Mesenchymal stem cell (in vitro differentiated cells and primary cell): Measurements from ENCODE around the gene AKAP8L.

Experiments used
- DNase-seq: peaks from one replicate; pipeline ENCODE4 v3.0.0-alpha.2; 2013
- H2AFZ ChIP-seq: one replicate; pipeline ENCODE4 v1.6.1; 2013; ENCODE audit warnings: low read depth, mild to moderate bottlenecking, control low read depth, inconsistent platforms, low read length, moderate library complexity
- H2AK5ac ChIP-seq: 2 replicates; pipeline ENCODE4 v1.6.1; 2013; ENCODE audit warnings: low read length, moderate library complexity, mild to moderate bottlenecking, inconsistent platforms; ENCODE audit not compliant: severe bottlenecking
- H2BK120ac ChIP-seq: one replicate; pipeline ENCODE4 v1.6.1; 2013; ENCODE audit warnings: low read depth, mild to moderate bottlenecking, inconsistent platforms, low read length, moderate library complexity
- H2BK12ac ChIP-seq, 2 experiments: one replicate each; pipeline ENCODE4 v1.6.1; 2013; ENCODE audit warnings: inconsistent platforms in 2 of 2, low read length in 2 of 2, mild to moderate bottlenecking in 2 of 2, moderate library complexity in 2 of 2, control low read depth in 1 of 2
- H2BK15ac ChIP-seq: one replicate; pipeline ENCODE4 v1.6.1; 2013; ENCODE audit warnings: mild to moderate bottlenecking, low read depth, inconsistent platforms; ENCODE audit not compliant: poor library complexity, severe bottlenecking
- H2BK5ac ChIP-seq: 2 replicates; pipeline ENCODE4 v1.6.1; 2013; ENCODE audit warnings: low read depth, mild to moderate bottlenecking, low read length, control low read depth, inconsistent platforms; ENCODE audit not compliant: poor library complexity, severe bottlenecking
- H3K14ac ChIP-seq, 2 experiments: one replicate each; pipeline ENCODE4 v1.6.1; 2013; ENCODE audit warnings: inconsistent platforms in 2 of 2, low read length in 2 of 2, control low read depth in 1 of 2, mild to moderate bottlenecking in 1 of 2, moderate library complexity in 1 of 2
- H3K18ac ChIP-seq, 2 experiments: one replicate each; pipeline ENCODE4 v1.6.1; 2013; ENCODE audit warnings: inconsistent platforms in 2 of 2, low read length in 2 of 2, control low read depth in 1 of 2, low read depth in 1 of 2, mild to moderate bottlenecking in 1 of 2
- H3K23ac ChIP-seq, 2 experiments: one replicate each; pipeline ENCODE4 v1.6.1; 2013; ENCODE audit warnings: inconsistent platforms in 2 of 2, low read length in 2 of 2, mild to moderate bottlenecking in 2 of 2, moderate library complexity in 2 of 2, control low read depth in 1 of 2
- H3K27ac ChIP-seq: 2 replicates; pipeline ENCODE4 v1.5.1; 2013; ENCODE audit warnings: mild to moderate bottlenecking, moderate library complexity, low read length, control low read depth, inconsistent platforms; ENCODE audit not compliant: poor library complexity, severe bottlenecking
- H3K27me3 ChIP-seq, 2 experiments: 2 replicates each; pipeline versions ENCODE4 v1.6.1 to v1.7.0; 2013; ENCODE audit warnings: low read length in 2 of 2, mild to moderate bottlenecking in 2 of 2, moderate library complexity in 2 of 2, control low read depth in 1 of 2, inconsistent platforms in 1 of 2; ENCODE audit not compliant: control insufficient read depth in 1 of 2, insufficient read depth in 1 of 2
- H3K36me3 ChIP-seq, 2 experiments: 2 replicates each; pipeline versions ENCODE4 v1.6.1 to v1.7.0; 2013; ENCODE audit warnings: low read length in 2 of 2, control low read depth in 1 of 2, inconsistent platforms in 1 of 2, low read depth in 1 of 2, mild to moderate bottlenecking in 1 of 2; ENCODE audit not compliant: insufficient read depth in 2 of 2, control insufficient read depth in 1 of 2
- H3K4ac ChIP-seq, 2 experiments: one replicate each; pipeline ENCODE4 v1.6.1; 2013; ENCODE audit warnings: inconsistent platforms in 2 of 2, low read length in 2 of 2, mild to moderate bottlenecking in 2 of 2, moderate library complexity in 2 of 2, control low read depth in 1 of 2, low read depth in 1 of 2
- H3K4me1 ChIP-seq: 2 replicates; pipeline ENCODE4 v1.6.1; 2013; ENCODE audit warnings: low read depth, low read length, control low read depth; ENCODE audit not compliant: control insufficient read depth, insufficient read depth
- H3K4me2 ChIP-seq: 2 replicates; pipeline ENCODE4 v1.6.1; 2013; ENCODE audit warnings: low read length, mild to moderate bottlenecking, inconsistent platforms; ENCODE audit not compliant: poor library complexity, severe bottlenecking
- H3K4me3 ChIP-seq, 2 experiments: 2 replicates each; pipeline versions ENCODE4 v1.5.1 to v1.7.0; 2013; ENCODE audit warnings: low read length in 2 of 2, mild to moderate bottlenecking in 2 of 2, control low read depth in 1 of 2, low read depth in 1 of 2; ENCODE audit not compliant: insufficient read depth in 1 of 2
- H3K79me1 ChIP-seq: replicated peaks from 2 replicates; pipeline ENCODE4 v1.6.1; 2013; ENCODE audit warnings: mild to moderate bottlenecking, control low read depth, low read length, inconsistent platforms; ENCODE audit not compliant: poor library complexity, severe bottlenecking
- H3K9ac ChIP-seq: 2 replicates; pipeline ENCODE4 v1.7.0; 2013; ENCODE audit warnings: mild to moderate bottlenecking, low read length, moderate library complexity
- H3K9me3 ChIP-seq: 2 replicates; pipeline ENCODE4 v1.7.0; 2013; ENCODE audit warnings: mild to moderate bottlenecking, low read length; ENCODE audit not compliant: control insufficient read depth
- H4K8ac ChIP-seq: one replicate; pipeline ENCODE4 v1.6.1; 2013; ENCODE audit warnings: inconsistent platforms, mild to moderate bottlenecking, low read length, moderate library complexity
- H4K91ac ChIP-seq: one replicate; pipeline ENCODE4 v1.6.1; 2013; ENCODE audit warnings: mild to moderate bottlenecking, low read length, inconsistent platforms
- WGBS: methylation state at CpG from one replicate; pipeline ENCODE4 v1.1.7; 2013; ENCODE audit warnings: mixed read lengths; 5-methylcytosine and 5-hydroxymethylcytosine counted together

AKAP8L gene

DNA sequence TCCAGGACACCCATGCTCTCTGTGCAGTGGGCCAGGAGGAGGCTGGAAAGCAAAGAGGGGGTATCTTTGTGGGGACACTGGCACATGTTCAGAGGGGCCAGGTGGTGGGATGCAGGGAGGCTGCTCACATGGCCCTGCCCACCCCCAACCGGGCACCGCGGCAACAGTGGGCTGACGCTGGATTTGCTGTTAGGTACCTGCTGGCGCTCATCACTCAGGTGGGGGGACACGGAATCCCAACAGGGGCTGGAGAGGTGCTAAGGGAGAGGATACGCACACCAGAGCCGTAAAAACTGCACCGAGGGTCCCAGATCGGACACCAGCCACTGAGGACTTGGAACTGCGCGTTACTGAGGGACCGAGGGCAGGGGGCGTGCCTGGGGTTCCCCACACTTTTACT is 19.2 kb downstream of the AKAP8L start:
- no peak overlapping the region for H2AFZ ChIP-seq
- no peak overlapping the region for H3K4ac ChIP-seq
- H4K8ac ChIP-seq, result no peak overlapping the region
- H3K4me2 ChIP-seq, result no peak overlapping the region
- WGBS, result 98% methylated on average over 12 of the region's 14 CpGs
- H4K91ac ChIP-seq, result no peak overlapping the region
- no peak overlapping the region for H3K27ac ChIP-seq
- peaks cover 18% of the 10 kb centered on the region for H3K4me1 ChIP-seq
- H3K27me3 ChIP-seq, result no peaks in the 10 kb centered on the region
- H2BK15ac ChIP-seq, result no peak overlapping the region
- H3K23ac ChIP-seq, result no peak overlapping the region
- peaks cover 73 to 87% of the 10 kb centered on the region in 2 experiments for H3K36me3 ChIP-seq
- H3K9ac ChIP-seq, result no peak overlapping the region
- no peak overlapping the region for H2BK12ac ChIP-seq
- no peak overlapping the region for H2BK120ac ChIP-seq
- H2AK5ac ChIP-seq, result no peak overlapping the region
- DNase-seq, result no peak
- H2BK5ac ChIP-seq, result no peak overlapping the region
- no peak overlapping the region for H3K4me3 ChIP-seq
- no peaks in the 10 kb centered on the region for H3K9me3 ChIP-seq
- H3K14ac ChIP-seq, result no peak overlapping the region
- no peak overlapping the region for H3K18ac ChIP-seq
- H3K79me1 ChIP-seq, result peaks cover 40% of the 10 kb centered on the region

DNA sequence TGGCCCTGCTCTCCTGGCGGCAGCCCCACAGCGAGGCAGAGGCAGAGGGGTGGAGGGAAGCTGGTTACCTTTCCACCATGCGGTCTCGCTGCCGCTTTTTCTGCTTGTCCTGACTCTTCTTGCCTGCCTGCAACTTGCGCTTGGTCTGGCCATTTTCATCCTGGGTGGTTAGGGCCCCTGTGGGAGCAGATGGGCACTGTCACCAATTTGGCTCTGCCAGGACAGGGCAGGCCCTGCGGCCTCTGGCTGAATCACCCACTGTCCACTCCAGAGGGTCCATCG is 19.6 kb downstream of the AKAP8L start:
- WGBS, result 99% methylated on average over 8 of the region's 8 CpGs
- no peak overlapping the region for H2BK5ac ChIP-seq
- no peak overlapping the region for H2BK15ac ChIP-seq
- no peak overlapping the region for H2AK5ac ChIP-seq
- H4K91ac ChIP-seq, result no peak overlapping the region
- H3K4ac ChIP-seq, result no peak overlapping the region
- H3K4me2 ChIP-seq, result no peak overlapping the region
- H3K79me1 ChIP-seq, result peaks cover 40% of the 10 kb centered on the region
- H4K8ac ChIP-seq, result no peak overlapping the region
- no peak overlapping the region for H3K14ac ChIP-seq
- no peak overlapping the region for H3K23ac ChIP-seq
- no peak overlapping the region for H3K4me3 ChIP-seq
- H3K27ac ChIP-seq, result no peak overlapping the region
- no peak overlapping the region for H2BK12ac ChIP-seq
- DNase-seq, result no peak
- H3K36me3 ChIP-seq, result peaks cover 78 to 89% of the 10 kb centered on the region in 2 experiments
- no peaks in the 10 kb centered on the region for H3K9me3 ChIP-seq
- no peak overlapping the region for H3K18ac ChIP-seq
- no peak overlapping the region for H2BK120ac ChIP-seq
- H3K27me3 ChIP-seq, result no peaks in the 10 kb centered on the region
- peaks cover 15% of the 10 kb centered on the region for H3K4me1 ChIP-seq
- no peak overlapping the region for H2AFZ ChIP-seq
- H3K9ac ChIP-seq, result no peak overlapping the region

DNA sequence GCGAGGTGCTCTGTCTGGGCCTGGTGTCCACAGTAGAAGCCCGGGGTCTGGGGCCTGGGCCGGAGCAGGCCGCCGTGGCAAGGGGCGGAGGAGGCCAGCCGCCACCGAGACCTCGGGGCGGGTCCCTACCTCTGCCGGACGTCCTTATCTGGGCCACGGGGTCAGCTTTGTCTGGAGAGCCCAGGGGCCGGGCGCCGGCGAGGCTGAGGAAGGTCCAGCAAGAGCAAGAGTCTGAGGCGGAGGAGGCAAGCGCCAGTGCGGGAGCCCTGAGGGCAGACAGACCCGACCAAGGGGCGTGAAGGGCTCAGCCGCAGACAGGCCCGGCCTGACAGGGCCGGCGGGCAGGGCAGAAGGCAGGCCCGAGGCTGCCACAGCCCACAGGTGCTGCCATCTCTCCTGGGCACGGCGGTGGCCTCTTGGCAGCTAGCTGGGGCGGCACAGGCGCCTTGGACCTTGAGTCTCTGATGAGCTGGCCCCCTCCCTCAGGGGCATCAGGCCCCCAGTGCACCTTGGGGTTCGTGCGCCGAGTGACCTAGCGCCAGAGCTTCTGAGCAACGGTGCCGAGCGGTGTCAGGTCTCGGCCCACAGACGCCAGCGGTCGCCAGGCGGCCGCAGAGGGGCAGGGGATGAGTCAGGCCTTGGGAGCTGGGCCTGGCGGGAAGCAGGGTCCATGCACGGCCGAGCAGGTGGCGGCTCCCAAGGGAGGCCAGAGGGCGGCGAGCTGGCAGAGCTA is 20.1 kb downstream of the AKAP8L start:
- WGBS, result 97% methylated on average over 50 of the region's 50 CpGs
- Histone ChIP-seq H2BK15ac (no peak overlapping the region), H2AFZ (no peak overlapping the region)

DNA sequence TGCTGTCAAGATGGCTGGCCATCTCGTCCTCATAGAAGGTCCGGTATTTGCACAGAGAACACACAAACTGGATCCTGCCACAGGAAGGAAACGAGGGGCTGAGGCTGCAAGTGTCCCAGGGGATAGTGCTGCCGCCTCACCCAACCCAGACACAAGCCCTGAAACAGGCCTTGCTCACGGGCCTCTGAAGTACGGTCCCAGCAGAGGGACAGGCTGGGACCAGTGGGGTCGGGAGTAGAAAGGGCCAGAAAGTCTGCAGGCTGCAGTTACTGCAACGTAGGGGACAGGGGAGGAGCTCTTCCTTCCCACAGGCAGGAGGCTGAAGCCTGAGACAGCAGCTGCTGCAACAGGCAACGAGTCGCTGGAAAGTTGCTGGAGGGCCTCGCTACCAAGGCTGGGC is 21.0 kb downstream of the AKAP8L start:
- 97% methylated on average over 11 of the region's 11 CpGs for WGBS
- Histone ChIP-seq H3K9ac (no peak overlapping the region), H3K4ac (no peak overlapping the region), H3K23ac (no peak overlapping the region), H3K9me3 (no peaks in the 10 kb centered on the region), H2AK5ac (no peak overlapping the region), H3K14ac (no peak overlapping the region), H3K4me1 (peaks cover 5% of the 10 kb centered on the region), H3K18ac (no peak overlapping the region), H2BK15ac (no peak overlapping the region), H3K4me2 (no peak overlapping the region), H2AFZ (no peak overlapping the region), H4K8ac (no peak overlapping the region), H2BK120ac (no peak overlapping the region), H3K4me3 (no peak overlapping the region), H3K36me3 (peaks cover 79% of the 10 kb centered on the region in 2 experiments), H3K27ac (no peak overlapping the region), H2BK5ac (no peak overlapping the region), H3K27me3 (no peaks in the 10 kb centered on the region), H4K91ac (no peak overlapping the region), H3K79me1 (peaks cover 40% of the 10 kb centered on the region), H2BK12ac (no peak overlapping the region)
- DNase-seq, result no peak

More for the DNA sequence above, 20.1 kb downstream of the AKAP8L start:
- Histone ChIP-seq H3K79me1 (peaks cover 40% of the 10 kb centered on the region), H3K36me3 (peaks cover 81 to 86% of the 10 kb centered on the region in 2 experiments), H3K23ac (no peak overlapping the region), H2AK5ac (no peak overlapping the region), H3K4ac (no peak overlapping the region), H3K18ac (no peak overlapping the region), H2BK5ac (no peak overlapping the region), H3K27ac (no peak overlapping the region), H3K4me3 (no peak overlapping the region), H3K4me2 (no peak overlapping the region), H3K9me3 (no peaks in the 10 kb centered on the region), H3K4me1 (peaks cover 12% of the 10 kb centered on the region), H3K27me3 (no peaks in the 10 kb centered on the region), H2BK120ac (no peak overlapping the region), H3K14ac (no peak overlapping the region), H2BK12ac (no peak overlapping the region), H4K91ac (no peak overlapping the region), H3K9ac (no peak overlapping the region), H4K8ac (no peak overlapping the region)
- no peak for DNase-seq
